ENCODE data around the gene CCDC116.

DNA sequence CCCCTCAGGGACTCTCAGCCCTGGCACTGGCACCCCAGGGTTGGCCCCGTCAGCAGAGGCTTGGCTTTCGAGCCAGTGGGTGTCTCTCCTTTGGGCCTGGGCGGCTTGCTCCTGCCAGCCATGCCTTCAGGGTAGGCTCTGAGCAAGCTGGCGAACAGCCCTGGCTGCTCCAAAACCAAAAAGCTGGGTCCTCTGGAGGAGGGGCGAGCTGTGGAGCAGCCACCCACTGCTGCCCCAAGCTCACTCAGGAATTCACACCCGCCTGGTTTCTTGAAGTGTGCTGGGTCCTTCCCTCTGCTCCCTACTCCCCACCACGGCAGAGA, 9.0 kb upstream of the CCDC116 start:
- TF ChIP-seq, protein P1, sequence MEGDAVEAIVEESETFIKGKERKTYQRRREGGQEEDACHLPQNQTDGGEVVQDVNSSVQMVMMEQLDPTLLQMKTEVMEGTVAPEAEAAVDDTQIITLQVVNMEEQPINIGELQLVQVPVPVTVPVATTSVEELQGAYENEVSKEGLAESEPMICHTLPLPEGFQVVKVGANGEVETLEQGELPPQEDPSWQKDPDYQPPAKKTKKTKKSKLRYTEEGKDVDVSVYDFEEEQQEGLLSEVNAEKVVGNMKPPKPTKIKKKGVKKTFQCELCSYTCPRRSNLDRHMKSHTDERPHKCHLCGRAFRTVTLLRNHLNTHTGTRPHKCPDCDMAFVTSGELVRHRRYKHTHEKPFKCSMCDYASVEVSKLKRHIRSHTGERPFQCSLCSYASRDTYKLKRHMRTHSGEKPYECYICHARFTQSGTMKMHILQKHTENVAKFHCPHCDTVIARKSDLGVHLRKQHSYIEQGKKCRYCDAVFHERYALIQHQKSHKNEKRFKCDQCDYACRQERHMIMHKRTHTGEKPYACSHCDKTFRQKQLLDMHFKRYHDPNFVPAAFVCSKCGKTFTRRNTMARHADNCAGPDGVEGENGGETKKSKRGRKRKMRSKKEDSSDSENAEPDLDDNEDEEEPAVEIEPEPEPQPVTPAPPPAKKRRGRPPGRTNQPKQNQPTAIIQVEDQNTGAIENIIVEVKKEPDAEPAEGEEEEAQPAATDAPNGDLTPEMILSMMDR (IDR thresholded peaks at IDR 0.05): no peak
- TF ChIP-seq POLR2A (IDR thresholded peaks at IDR 0.05): no peak

Measured in tibial nerve (tissue), 3 donors.